PC-9 (cell line): ENCODE data around the gene ADPGK. TPM values are rescaled to one million over a fixed set of nuclear protein-coding genes. Genes with fewer than 3 reads are reported as not detected.
"Not testable (repeated sequence)": the region's sequence is repeated elsewhere in the genome, so short reads cannot be mapped to it uniquely, and the experiment has no call there.

Experiments
- BruUV-seq: library from RNA; stranded (reverse); fragments of 400-500 nt; replicated peaks from 2 replicates; lab custom pipeline; 2021; lab: Mats Ljungman, UMichigan
- CTCF ChIA-PET: fragments of 300-600 bp; sonication (Branson Sonifier 250); formaldehyde crosslinking; loops from one replicate; lab custom pipeline; 2022; ENCODE audit warnings: antibody characterized with exemption; lab: Charles Lee
- POLR2A ChIA-PET: fragments of 300-600 bp; sonication (Branson Sonifier 250); formaldehyde crosslinking; loops from one replicate; lab custom pipeline; 2022; ENCODE audit warnings: antibody characterized with exemption; ENCODE audit not compliant: unreplicated experiment; lab: Charles Lee
- DNase-seq, 2 experiments: peaks; one replicate each; pipeline versions ENCODE4 v3.0.0 to v3.0.0-alpha.2; 2015 to 2022; ENCODE audit warnings: mixed read lengths in 1 of 2
- H2AFZ ChIP-seq: fragments of 200-600 bp; sonication (generic); 2 replicates; pipeline ENCODE4 v1.8.1; 2017; ENCODE audit warnings: antibody characterized with exemption
- H3F3A ChIP-seq: fragments of 200-600 bp; sonication (generic); 2 replicates; pipeline ENCODE4 v1.8.1; 2017; ENCODE audit warnings: antibody characterized with exemption, mild to moderate bottlenecking, low read depth; ENCODE audit not compliant: insufficient read depth
- H3K27ac ChIP-seq: fragments of 200-600 bp; sonication (generic); 2 replicates; pipeline ENCODE4 v1.6.1; 2016; ENCODE audit warnings: mixed run types
- H3K27me3 ChIP-seq: fragments of 200-600 bp; sonication (generic); 2 replicates; pipeline ENCODE4 v1.6.1; 2016; ENCODE audit warnings: low read depth, mixed run types; ENCODE audit not compliant: insufficient read depth
- H3K36me3 ChIP-seq: fragments of 200-600 bp; sonication (generic); 2 replicates; pipeline ENCODE4 v1.6.1; 2016; ENCODE audit warnings: low read depth, mixed run types
- H3K4me1 ChIP-seq: fragments of 200-600 bp; sonication (generic); replicated peaks from 2 replicates; pipeline ENCODE4 v1.6.1; 2016; ENCODE audit warnings: mixed run types; ENCODE audit not compliant: insufficient read depth
- H3K4me2 ChIP-seq: fragments of 200-600 bp; sonication (generic); 2 replicates; pipeline ENCODE4 v1.6.1; 2017; ENCODE audit warnings: mixed run types
- H3K4me3 ChIP-seq: fragments of 200-600 bp; sonication (generic); 2 replicates; pipeline ENCODE4 v1.6.1; 2016; ENCODE audit warnings: mixed run types
- H3K79me2 ChIP-seq: fragments of 200-600 bp; sonication (generic); 2 replicates; pipeline ENCODE4 v1.6.1; 2017; ENCODE audit warnings: low read depth, mixed run types
- H3K9me2 ChIP-seq: fragments of 200-600 bp; sonication (generic); 2 replicates; pipeline ENCODE4 v1.8.1; 2017; ENCODE audit warnings: mild to moderate bottlenecking; ENCODE audit not compliant: insufficient read depth
- H3K9me3 ChIP-seq: fragments of 200-600 bp; sonication (generic); 2 replicates; pipeline ENCODE4 v1.8.1; 2016; ENCODE audit warnings: low read depth; ENCODE audit not compliant: insufficient read depth
- H4K20me1 ChIP-seq: fragments of 200-600 bp; sonication (generic); 2 replicates; pipeline ENCODE4 v1.8.1; 2017; ENCODE audit not compliant: insufficient read depth
- CTCF ChIP-seq: fragments of 200-600 bp; sonication (generic); conservative IDR thresholded peaks from 2 replicates; pipeline ENCODE4 v1.6.1; 2017; ENCODE audit warnings: mixed run types, antibody characterized with exemption, mild to moderate bottlenecking, moderate library complexity
- EZH2 ChIP-seq: fragments of 200-600 bp; sonication (generic); IDR thresholded peaks from 2 replicates; pipeline ENCODE4 v1.8.0; 2017; ENCODE audit warnings: antibody characterized with exemption, low read depth
- intact Hi-C: fragments of 100-400 bp; cut with micrococcal nuclease; formaldehyde crosslinking; loops from one replicate; pipeline ENCODE4 v1.10.0; 2022; ENCODE audit not compliant: unreplicated experiment
- total RNA-seq: library from RNA; stranded (reverse); gene quantifications from 2 replicates; pipeline ENCODE4 v1.2.3, GENCODE V29; 2021

The ADPGK gene
- total RNA-seq, 1 experiment from 2014 or later = 40.3 TPM

GRCh38 chr15:72732086-72732485 is 51.5 kb downstream of the ADPGK start:
- no peaks in the 10 kb centered on the region for H3K79me2 ChIP-seq
- H3K9me2 ChIP-seq = no peaks in the 10 kb centered on the region
- no peak for DNase-seq
- H3K27ac ChIP-seq = no peak overlapping the region
- TF ChIP-seq CTCF = no peak
- TF ChIP-seq EZH2 = no peak
- POLR2A ChIA-PET = no interaction called here
- no peaks in the 10 kb centered on the region for H3K27me3 ChIP-seq
- no peaks in the 10 kb centered on the region for H3K9me3 ChIP-seq
- no peak overlapping the region for H2AFZ ChIP-seq
- no peaks in the 10 kb centered on the region for H3K4me1 ChIP-seq
- no peaks in the 10 kb centered on the region; the same call in 1 of the 2 replicates for H3K36me3 ChIP-seq
- intact Hi-C loops = no loop called here
- H3F3A ChIP-seq = no peaks in the 10 kb centered on the region
- CTCF ChIA-PET = no interaction called here
- BruUV-seq = no TSS peak
- no peaks in the 10 kb centered on the region for H4K20me1 ChIP-seq
- H3K4me3 ChIP-seq = no peak overlapping the region
- no peak overlapping the region for H3K4me2 ChIP-seq

- no peaks in the 10 kb centered on the region for H3K79me2 ChIP-seq
- H3K4me3 ChIP-seq = no peak overlapping the region
- no peaks in the 10 kb centered on the region for H3K9me3 ChIP-seq
- no peak overlapping the region for H3K4me2 ChIP-seq
- BruUV-seq = no TSS peak
- ChIA-PET CTCF (no interaction called here), POLR2A (no interaction called here)
- no peaks in the 10 kb centered on the region for H3K4me1 ChIP-seq
- intact Hi-C loops = loop anchor here (10.0 kb wide), 1 partner anchor 506 kb away; no protein-coding TSS in a partner anchor
- no peak for DNase-seq
- H3K9me2 ChIP-seq = no peaks in the 10 kb centered on the region
- no peaks in the 10 kb centered on the region for H3K27me3 ChIP-seq
- H3K27ac ChIP-seq = no peak overlapping the region
- H3F3A ChIP-seq = no peaks in the 10 kb centered on the region
- H2AFZ ChIP-seq = no peak overlapping the region
- no peaks in the 10 kb centered on the region for H4K20me1 ChIP-seq
- TF ChIP-seq CTCF (no peak), EZH2 (no peak)
- no peaks in the 10 kb centered on the region for H3K36me3 ChIP-seq
Observed at GRCh38 chr15:72728821-72729220, 54.7 kb downstream of the ADPGK start.

- H3K9me3 ChIP-seq, H3K4me1 ChIP-seq, H3K4me3 ChIP-seq, H3K4me2 ChIP-seq, H2AFZ ChIP-seq, BruUV-seq, H4K20me1 ChIP-seq, H3F3A ChIP-seq, H3K79me2 ChIP-seq, H3K27ac ChIP-seq, DNase-seq, H3K9me2 ChIP-seq, POLR2A ChIA-PET, H3K27me3 ChIP-seq, H3K36me3 ChIP-seq: not testable (repeated sequence)
- intact Hi-C loops = loop anchor here (10.0 kb wide), 1 partner anchor 507 kb away; no protein-coding TSS in a partner anchor
- CTCF ChIA-PET = interaction anchor here (0.7 kb wide), 1 partner anchor 1144 kb away, joined by 3 read pairs; no protein-coding TSS in a partner anchor
Observed at GRCh38 chr15:72728249-72728648, 55.3 kb downstream of the ADPGK start.

- no peaks in the 10 kb centered on the region for H3K9me3 ChIP-seq
- no peaks in the 10 kb centered on the region for H3K36me3 ChIP-seq
- intact Hi-C loops = loop anchor here (10.0 kb wide), 1 partner anchor 508 kb away; no protein-coding TSS in a partner anchor
- no peaks in the 10 kb centered on the region for H3K4me1 ChIP-seq
- H3K4me2 ChIP-seq = no peak overlapping the region
- CTCF ChIA-PET = no interaction called here
- no TSS peak for BruUV-seq
- H3K9me2 ChIP-seq = no peaks in the 10 kb centered on the region
- TF ChIP-seq CTCF = no peak
- TF ChIP-seq EZH2 = no peak
- no peak overlapping the region for H3K4me3 ChIP-seq
- no peaks in the 10 kb centered on the region for H3K79me2 ChIP-seq
- H3F3A ChIP-seq = no peaks in the 10 kb centered on the region
- POLR2A ChIA-PET = no interaction called here
- no peaks in the 10 kb centered on the region for H4K20me1 ChIP-seq
- no peak overlapping the region for H3K27ac ChIP-seq
- H3K27me3 ChIP-seq = no peaks in the 10 kb centered on the region
- no peak for DNase-seq
- no peak overlapping the region for H2AFZ ChIP-seq
Observed at GRCh38 chr15:72727154-72727553, 56.4 kb downstream of the ADPGK start.

- H2AFZ ChIP-seq, CTCF ChIA-PET, H3F3A ChIP-seq, H3K4me3 ChIP-seq, H3K27me3 ChIP-seq, POLR2A ChIA-PET, H3K4me2 ChIP-seq, DNase-seq, H3K4me1 ChIP-seq, H3K79me2 ChIP-seq, H3K27ac ChIP-seq, H3K9me2 ChIP-seq, BruUV-seq, H3K36me3 ChIP-seq, H4K20me1 ChIP-seq, H3K9me3 ChIP-seq: not testable (repeated sequence)
- intact Hi-C loops = loop anchor here (10.0 kb wide), 1 partner anchor 509 kb away; no protein-coding TSS in a partner anchor
Observed at GRCh38 chr15:72725851-72726250, 57.7 kb downstream of the ADPGK start.
